Liver (tissue), 9 donors: ENCODE data around the gene CLCN1. TPM values are rescaled to one million over a fixed set of nuclear protein-coding genes. Genes with fewer than 3 reads are reported as not detected.
A peak's percentile ranks its signal among the peaks of the same experiment; 100 is the strongest.

Experiments
- DNase-seq: peaks from one replicate; pipeline ENCODE4 v3.0.0-alpha.2; 2017; ENCODE audit warnings: low spot score
- H3K27ac ChIP-seq, 2 donors: one replicate each; pipeline ENCODE4 v1.7.0; 2013; ENCODE audit warnings: inconsistent platforms in 2 of 2, low read length in 2 of 2, control low read depth in 1 of 2, low read depth in 1 of 2, mild to moderate bottlenecking in 1 of 2
- H3K27me3 ChIP-seq, 4 donors: one replicate each; pipeline versions ENCODE4 v1.6.1 to v1.7.0; 2013; ENCODE audit warnings: low read length in 3 of 4, inconsistent platforms in 1 of 4, mild to moderate bottlenecking in 1 of 4, moderate library complexity in 1 of 4; ENCODE audit not compliant: control insufficient read depth in 4 of 4, insufficient read depth in 4 of 4
- H3K36me3 ChIP-seq, 4 donors: one replicate each; pipeline versions ENCODE4 v1.6.1 to v1.7.0; 2013; ENCODE audit warnings: low read length in 3 of 4, mild to moderate bottlenecking in 3 of 4, low read depth in 1 of 4, moderate library complexity in 1 of 4; ENCODE audit not compliant: control insufficient read depth in 4 of 4, insufficient read depth in 3 of 4
- H3K4me1 ChIP-seq, 4 donors: one replicate each; pipeline versions ENCODE4 v1.6.1 to v1.7.0; 2013; ENCODE audit warnings: low read length in 3 of 4, mild to moderate bottlenecking in 3 of 4, moderate library complexity in 1 of 4; ENCODE audit not compliant: control insufficient read depth in 4 of 4, insufficient read depth in 4 of 4
- H3K4me3 ChIP-seq, 3 donors: one replicate each; pipeline versions ENCODE4 v1.6.1 to v1.7.0; 2013; ENCODE audit warnings: low read length in 3 of 3, control low read depth in 1 of 3, low read depth in 1 of 3, mild to moderate bottlenecking in 1 of 3
- H3K9ac ChIP-seq, 2 donors: one replicate each; pipeline ENCODE4 v1.7.0; 2013; ENCODE audit warnings: low read length in 2 of 2, mild to moderate bottlenecking in 2 of 2, moderate library complexity in 2 of 2, control low read depth in 1 of 2, low read depth in 1 of 2
- H3K9me3 ChIP-seq, 4 donors: one replicate each; pipeline versions ENCODE4 v1.6.1 to v1.7.0; 2013; ENCODE audit warnings: low read length in 3 of 4; ENCODE audit not compliant: control insufficient read depth in 4 of 4
- EGR1 ChIP-seq, 2 donors: IDR thresholded peaks; 2 replicates each; pipeline ENCODE4 v1.6.1; 2016 to 2018; ENCODE audit warnings: antibody characterized with exemption in 2 of 2, low read depth in 2 of 2
- FOXA1 ChIP-seq: IDR thresholded peaks from 2 replicates; pipeline ENCODE4 v1.6.1; 2016; ENCODE audit warnings: antibody characterized with exemption
- FOXA2 ChIP-seq: IDR thresholded peaks from 2 replicates; pipeline ENCODE4 v1.6.1; 2016; ENCODE audit warnings: antibody characterized with exemption
- GABPA ChIP-seq, 2 donors: IDR thresholded peaks in 1 of 2; conservative IDR thresholded peaks in 1 of 2; 2 replicates each; pipeline ENCODE4 v1.6.1; 2016; ENCODE audit warnings: antibody characterized with exemption in 2 of 2, mild to moderate bottlenecking in 1 of 2, moderate library complexity in 1 of 2
- HNF4A ChIP-seq, 2 donors: conservative IDR thresholded peaks; 2 replicates each; pipeline ENCODE4 v1.6.1; 2016; ENCODE audit warnings: antibody characterized with exemption in 2 of 2, mild to moderate bottlenecking in 2 of 2
- NR2F2 ChIP-seq: IDR thresholded peaks from 2 replicates; pipeline ENCODE4 v1.6.1; 2016; ENCODE audit warnings: antibody characterized with exemption
- RAD21 ChIP-seq, 2 donors: IDR thresholded peaks; 2 replicates each; pipeline ENCODE4 v1.6.1; 2016; ENCODE audit warnings: antibody characterized with exemption in 2 of 2, mild to moderate bottlenecking in 2 of 2
- RXRA ChIP-seq, 2 donors: IDR thresholded peaks; 2 replicates each; pipeline ENCODE4 v1.6.1; 2017 to 2018; ENCODE audit warnings: antibody characterized with exemption in 2 of 2, mild to moderate bottlenecking in 1 of 2
- TAF1 ChIP-seq: conservative IDR thresholded peaks from 2 replicates; pipeline ENCODE4 v1.6.1; 2016; ENCODE audit warnings: antibody characterized with exemption, mild to moderate bottlenecking
- YY1 ChIP-seq: IDR thresholded peaks from 2 replicates; pipeline ENCODE4 v1.6.1; 2016; ENCODE audit warnings: antibody characterized with exemption, mild to moderate bottlenecking
- WGBS: extraction: QIAGEN DNeasy Blood & Tissue Kit; methylation state at CpG from one replicate; pipeline ENCODE4 v1.1.7; 2013; 5-methylcytosine and 5-hydroxymethylcytosine counted together
- polyA plus RNA-seq, 2 donors: library from polyadenylated mRNA; stranded (reverse) in 1 of 2; unstranded in 1 of 2; fragments of 200-250 nt in 1 of 2; fragments of >200 nt in 1 of 2; fragmentation: Nextera tagmentation in 1 of 2; extraction: Ambion mirVana in 1 of 2; gene quantifications; one replicate each; pipeline versions ENCODE4 v1.2.1 to v1.2.3, GENCODE V29; 2013 to 2015
- total RNA-seq, 2 donors: library from RNA; depleted of rRNA; stranded (reverse); fragments of >200 nt; gene quantifications; one replicate each; pipeline ENCODE4 v1.2.3, GENCODE V29; 2014
- TF ChIP-seq, protein P1 (sequence below): IDR thresholded peaks from 2 replicates; pipeline ENCODE4 v1.6.1; 2016; ENCODE audit warnings: antibody characterized with exemption
- TF ChIP-seq, protein P2 (sequence below): IDR thresholded peaks from 2 replicates; pipeline ENCODE4 v1.6.1; 2016; ENCODE audit warnings: antibody characterized with exemption, mild to moderate bottlenecking
- TF ChIP-seq, protein P3 (sequence below): fragments of 150-350 bp; IDR thresholded peaks from 2 replicates; pipeline ENCODE4 v1.5.1; 2017; ENCODE audit warnings: improper control_type of control experiment, low read depth, low read length; ENCODE audit not compliant: missing input control
- TF ChIP-seq, protein P4 (sequence below): IDR thresholded peaks from 2 replicates; pipeline ENCODE4 v1.6.1; 2016; ENCODE audit warnings: antibody characterized with exemption
- TF ChIP-seq, protein P5 (sequence below): IDR thresholded peaks from 2 replicates; pipeline ENCODE4 v1.6.1; 2016; ENCODE audit warnings: antibody characterized with exemption
- donor health status: healthy.
- donor health status: healthy.
- donor health status: healthy.
- donor health status: healthy.
- donor health status: healthy.

CLCN1 gene
- total and polyA plus RNA-seq, 4 donors = 0.01 to 0.08 TPM; not detected in 2

DNA sequence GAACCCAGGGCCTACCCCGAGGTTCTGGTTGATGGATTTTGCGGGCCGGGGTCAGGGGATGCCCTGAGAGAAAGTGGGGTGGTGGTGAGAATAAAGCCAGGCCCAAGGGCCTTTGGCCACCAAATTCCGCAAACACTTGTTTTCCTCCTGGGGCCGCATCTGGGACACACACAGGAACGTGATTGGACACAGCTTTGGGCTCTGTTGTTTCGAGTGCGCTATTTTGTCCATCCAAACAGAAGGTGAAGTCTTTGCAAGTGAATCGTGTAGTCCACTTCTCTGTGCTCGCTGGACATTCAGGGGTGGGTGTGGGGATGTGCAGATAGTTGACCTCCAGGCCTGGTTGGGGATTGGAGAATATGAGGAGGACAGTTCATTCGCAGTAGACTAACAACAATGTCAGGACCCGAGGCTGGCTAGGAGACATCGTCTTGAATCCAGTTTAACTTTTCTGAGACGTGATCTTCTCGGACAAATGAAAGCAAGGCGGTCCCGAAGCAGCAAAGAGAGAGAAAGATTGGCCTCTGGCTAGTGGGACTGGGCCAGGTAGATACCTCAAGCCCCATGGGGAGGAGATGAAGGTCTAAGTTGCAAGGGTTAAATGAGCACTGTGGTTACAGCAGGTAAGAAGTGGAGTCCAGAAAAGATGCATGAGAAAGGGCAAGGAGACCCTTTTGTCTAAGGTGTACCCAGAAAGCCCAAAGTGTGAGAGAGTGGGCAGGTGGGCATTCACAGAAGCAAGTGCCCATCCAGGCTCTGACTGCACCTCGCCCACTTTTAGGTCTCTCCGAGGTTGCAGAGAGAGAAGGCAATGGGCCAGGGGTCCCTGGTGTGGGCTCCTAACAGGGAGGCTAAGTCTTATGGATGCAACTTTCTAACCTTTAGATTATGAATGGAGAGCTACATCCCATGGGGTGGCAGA is 47.4 kb downstream of the CLCN1 start:
- peak overlapping the region in 1 of 3 donors; percentile 64 for H3K4me3 ChIP-seq
- H3K27me3 ChIP-seq = peaks cover 0 to 6% (median 2%) of the 10 kb centered on the region in 4 donors
- H3K36me3 ChIP-seq = no peaks in the 10 kb centered on the region
- H3K9me3 ChIP-seq = no peaks in the 10 kb centered on the region
- H3K27ac ChIP-seq = no peak overlapping the region
- no peak for DNase-seq
- no peak overlapping the region for H3K9ac ChIP-seq
- TF ChIP-seq FOXA2 (no peak), YY1 (no peak), GABPA (IDR thresholded peaks at IDR 0.05 in 1 of 2, conservative IDR thresholded peaks at IDR 0.05 in 1 of 2) (no peak), EGR1 (IDR thresholded peaks at IDR 0.05; ENCODE audit: low read depth in 2 of 2) (no peak), TAF1 (no peak), RXRA (IDR thresholded peaks at IDR 0.05) (no peak)
- TF ChIP-seq, protein P1, sequence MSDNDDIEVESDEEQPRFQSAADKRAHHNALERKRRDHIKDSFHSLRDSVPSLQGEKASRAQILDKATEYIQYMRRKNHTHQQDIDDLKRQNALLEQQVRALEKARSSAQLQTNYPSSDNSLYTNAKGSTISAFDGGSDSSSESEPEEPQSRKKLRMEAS = no peak
- TF ChIP-seq, protein P2, sequence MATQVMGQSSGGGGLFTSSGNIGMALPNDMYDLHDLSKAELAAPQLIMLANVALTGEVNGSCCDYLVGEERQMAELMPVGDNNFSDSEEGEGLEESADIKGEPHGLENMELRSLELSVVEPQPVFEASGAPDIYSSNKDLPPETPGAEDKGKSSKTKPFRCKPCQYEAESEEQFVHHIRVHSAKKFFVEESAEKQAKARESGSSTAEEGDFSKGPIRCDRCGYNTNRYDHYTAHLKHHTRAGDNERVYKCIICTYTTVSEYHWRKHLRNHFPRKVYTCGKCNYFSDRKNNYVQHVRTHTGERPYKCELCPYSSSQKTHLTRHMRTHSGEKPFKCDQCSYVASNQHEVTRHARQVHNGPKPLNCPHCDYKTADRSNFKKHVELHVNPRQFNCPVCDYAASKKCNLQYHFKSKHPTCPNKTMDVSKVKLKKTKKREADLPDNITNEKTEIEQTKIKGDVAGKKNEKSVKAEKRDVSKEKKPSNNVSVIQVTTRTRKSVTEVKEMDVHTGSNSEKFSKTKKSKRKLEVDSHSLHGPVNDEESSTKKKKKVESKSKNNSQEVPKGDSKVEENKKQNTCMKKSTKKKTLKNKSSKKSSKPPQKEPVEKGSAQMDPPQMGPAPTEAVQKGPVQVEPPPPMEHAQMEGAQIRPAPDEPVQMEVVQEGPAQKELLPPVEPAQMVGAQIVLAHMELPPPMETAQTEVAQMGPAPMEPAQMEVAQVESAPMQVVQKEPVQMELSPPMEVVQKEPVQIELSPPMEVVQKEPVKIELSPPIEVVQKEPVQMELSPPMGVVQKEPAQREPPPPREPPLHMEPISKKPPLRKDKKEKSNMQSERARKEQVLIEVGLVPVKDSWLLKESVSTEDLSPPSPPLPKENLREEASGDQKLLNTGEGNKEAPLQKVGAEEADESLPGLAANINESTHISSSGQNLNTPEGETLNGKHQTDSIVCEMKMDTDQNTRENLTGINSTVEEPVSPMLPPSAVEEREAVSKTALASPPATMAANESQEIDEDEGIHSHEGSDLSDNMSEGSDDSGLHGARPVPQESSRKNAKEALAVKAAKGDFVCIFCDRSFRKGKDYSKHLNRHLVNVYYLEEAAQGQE = no peak
- TF ChIP-seq, protein P3, sequence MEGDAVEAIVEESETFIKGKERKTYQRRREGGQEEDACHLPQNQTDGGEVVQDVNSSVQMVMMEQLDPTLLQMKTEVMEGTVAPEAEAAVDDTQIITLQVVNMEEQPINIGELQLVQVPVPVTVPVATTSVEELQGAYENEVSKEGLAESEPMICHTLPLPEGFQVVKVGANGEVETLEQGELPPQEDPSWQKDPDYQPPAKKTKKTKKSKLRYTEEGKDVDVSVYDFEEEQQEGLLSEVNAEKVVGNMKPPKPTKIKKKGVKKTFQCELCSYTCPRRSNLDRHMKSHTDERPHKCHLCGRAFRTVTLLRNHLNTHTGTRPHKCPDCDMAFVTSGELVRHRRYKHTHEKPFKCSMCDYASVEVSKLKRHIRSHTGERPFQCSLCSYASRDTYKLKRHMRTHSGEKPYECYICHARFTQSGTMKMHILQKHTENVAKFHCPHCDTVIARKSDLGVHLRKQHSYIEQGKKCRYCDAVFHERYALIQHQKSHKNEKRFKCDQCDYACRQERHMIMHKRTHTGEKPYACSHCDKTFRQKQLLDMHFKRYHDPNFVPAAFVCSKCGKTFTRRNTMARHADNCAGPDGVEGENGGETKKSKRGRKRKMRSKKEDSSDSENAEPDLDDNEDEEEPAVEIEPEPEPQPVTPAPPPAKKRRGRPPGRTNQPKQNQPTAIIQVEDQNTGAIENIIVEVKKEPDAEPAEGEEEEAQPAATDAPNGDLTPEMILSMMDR = no peak
- 56% methylated on average over 19 of the region's 19 CpGs for WGBS
- peaks cover 3 to 9% (median 7%) of the 10 kb centered on the region in 4 donors for H3K4me1 ChIP-seq

DNA sequence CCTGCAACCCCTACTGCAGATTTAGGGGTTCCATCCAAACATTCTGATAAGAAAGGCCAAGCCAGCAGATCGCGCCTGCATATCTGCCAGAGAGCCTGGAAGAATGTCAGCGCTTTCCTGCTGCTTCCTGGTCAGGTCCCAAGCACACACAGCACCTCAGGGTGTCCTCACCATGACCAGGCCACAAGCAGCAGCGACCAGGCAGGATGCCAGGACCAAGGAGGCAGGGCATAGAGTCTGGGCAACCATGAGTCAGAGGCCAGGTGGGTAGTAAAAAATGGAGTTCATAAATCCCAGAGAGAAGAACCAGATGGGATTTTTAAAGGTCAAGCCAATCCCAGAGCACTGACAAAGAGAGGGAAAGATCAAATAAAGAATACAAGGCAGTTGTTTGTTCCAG is 52.1 kb downstream of the CLCN1 start:
- no peak overlapping the region for H3K27ac ChIP-seq
- H3K9me3 ChIP-seq = no peaks in the 10 kb centered on the region
- H3K4me1 ChIP-seq = peaks cover 0 to 7% (median 3%) of the 10 kb centered on the region in 4 donors
- H3K9ac ChIP-seq = no peak overlapping the region
- 76% methylated on average over 4 of the region's 4 CpGs for WGBS
- peaks cover 0 to 6% (median 1%) of the 10 kb centered on the region in 4 donors for H3K27me3 ChIP-seq
- H3K4me3 ChIP-seq = no peak overlapping the region
- DNase-seq = no peak
- no peaks in the 10 kb centered on the region for H3K36me3 ChIP-seq
- TF ChIP-seq, protein P2 = no peak
- TF ChIP-seq HNF4A (conservative IDR thresholded peaks at IDR 0.05) (no peak), YY1 (no peak), NR2F2 (no peak), FOXA1 (no peak), GABPA (IDR thresholded peaks at IDR 0.05 in 1 of 2, conservative IDR thresholded peaks at IDR 0.05 in 1 of 2) (no peak), RAD21 (IDR thresholded peaks at IDR 0.05) (no peak)
- TF ChIP-seq, protein P4, sequence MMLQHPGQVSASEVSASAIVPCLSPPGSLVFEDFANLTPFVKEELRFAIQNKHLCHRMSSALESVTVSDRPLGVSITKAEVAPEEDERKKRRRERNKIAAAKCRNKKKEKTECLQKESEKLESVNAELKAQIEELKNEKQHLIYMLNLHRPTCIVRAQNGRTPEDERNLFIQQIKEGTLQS = no peak
- TF ChIP-seq, protein P1 = no peak
- TF ChIP-seq, protein P5, sequence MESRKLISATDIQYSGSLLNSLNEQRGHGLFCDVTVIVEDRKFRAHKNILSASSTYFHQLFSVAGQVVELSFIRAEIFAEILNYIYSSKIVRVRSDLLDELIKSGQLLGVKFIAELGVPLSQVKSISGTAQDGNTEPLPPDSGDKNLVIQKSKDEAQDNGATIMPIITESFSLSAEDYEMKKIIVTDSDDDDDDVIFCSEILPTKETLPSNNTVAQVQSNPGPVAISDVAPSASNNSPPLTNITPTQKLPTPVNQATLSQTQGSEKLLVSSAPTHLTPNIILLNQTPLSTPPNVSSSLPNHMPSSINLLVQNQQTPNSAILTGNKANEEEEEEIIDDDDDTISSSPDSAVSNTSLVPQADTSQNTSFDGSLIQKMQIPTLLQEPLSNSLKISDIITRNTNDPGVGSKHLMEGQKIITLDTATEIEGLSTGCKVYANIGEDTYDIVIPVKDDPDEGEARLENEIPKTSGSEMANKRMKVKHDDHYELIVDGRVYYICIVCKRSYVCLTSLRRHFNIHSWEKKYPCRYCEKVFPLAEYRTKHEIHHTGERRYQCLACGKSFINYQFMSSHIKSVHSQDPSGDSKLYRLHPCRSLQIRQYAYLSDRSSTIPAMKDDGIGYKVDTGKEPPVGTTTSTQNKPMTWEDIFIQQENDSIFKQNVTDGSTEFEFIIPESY = no peak
- TF ChIP-seq, protein P3 = no peak
